SK-N-SH (cell line): ENCODE data around the gene ZNF229. TPM values are rescaled to one million over a fixed set of nuclear protein-coding genes. Genes with fewer than 3 reads are reported as not detected.

Experiments used
- CTCF ChIA-PET: fragments of 300-600, 350-600 bp; formaldehyde crosslinking; extraction: SDS; loops from one replicate; lab custom pipeline; 2021; lab: Yijun Ruan, JAX
- POLR2A ChIA-PET: fragments of 350-600 bp; sonication (Branson Sonifier 250); formaldehyde crosslinking; extraction: SDS; loops from one replicate; lab custom pipeline; 2020; ENCODE audit warnings: antibody characterized with exemption, inconsistent platforms; lab: Yijun Ruan, JAX
- DNase-seq: peaks from one replicate; pipeline ENCODE4 v3.0.0; 2012
- H2AFZ ChIP-seq: fragments of 200-600 bp; sonication (generic); 2 replicates; pipeline ENCODE4 v1.8.1; 2016; ENCODE audit warnings: antibody characterized with exemption, mild to moderate bottlenecking, low read depth
- H3F3A ChIP-seq: fragments of 200-600 bp; sonication (generic); replicated peaks from 2 replicates; pipeline ENCODE3; 2016; ENCODE audit warnings: antibody characterized with exemption, mild to moderate bottlenecking; ENCODE audit not compliant: insufficient read depth
- H3K27ac ChIP-seq, 2 experiments: fragments of 200-500 bp in 1 of 2; fragments of 200-600 bp in 1 of 2; sonication (Bioruptor generic) in 1 of 2; sonication (generic), shearing (Covaris generic) in 1 of 2; 2 replicates each; pipeline versions ENCODE4 v1.5.1 to v1.6.1; 2014 to 2016; ENCODE audit warnings: low read depth in 2 of 2, inconsistent platforms in 1 of 2, low read length in 1 of 2, mild to moderate bottlenecking in 1 of 2, mixed read lengths in 1 of 2
- H3K27me3 ChIP-seq: fragments of 200-600 bp; sonication (generic), shearing (Covaris generic); 2 replicates; pipeline ENCODE4 v1.6.1; 2016; ENCODE audit warnings: mixed run types; ENCODE audit not compliant: insufficient read depth
- H3K36me3 ChIP-seq, 2 experiments: fragments of 200-500 bp in 1 of 2; fragments of 200-600 bp in 1 of 2; sonication (Bioruptor generic) in 1 of 2; sonication (generic) in 1 of 2; replicated peaks in 1 of 2; 2 replicates each; pipeline versions ENCODE3 to v1.5.1; 2014 to 2016; ENCODE audit warnings: low read length in 1 of 2, mild to moderate bottlenecking in 1 of 2; ENCODE audit not compliant: insufficient read depth in 2 of 2, control insufficient read depth in 1 of 2
- H3K4me1 ChIP-seq, 2 experiments: fragments of 200-500 bp in 1 of 2; fragments of 200-600 bp in 1 of 2; sonication (Bioruptor generic) in 1 of 2; sonication (generic), shearing (Covaris generic) in 1 of 2; 2 replicates each; pipeline versions ENCODE4 v1.5.1 to v1.6.1; 2014 to 2016; ENCODE audit warnings: low read depth in 1 of 2, low read length in 1 of 2, mixed run types in 1 of 2; ENCODE audit not compliant: insufficient read depth in 2 of 2, control insufficient read depth in 1 of 2
- H3K4me2 ChIP-seq: fragments of 200-600 bp; sonication (generic), shearing (Covaris generic); 2 replicates; pipeline ENCODE4 v1.6.1; 2017; ENCODE audit warnings: mixed run types
- H3K4me3 ChIP-seq, 2 experiments: fragments of 200-500 bp in 1 of 2; fragments of 200-600 bp in 1 of 2; sonication (Bioruptor generic) in 1 of 2; sonication (generic), shearing (Covaris generic) in 1 of 2; 2 replicates each; pipeline versions ENCODE4 v1.5.1 to v1.8.1; 2014 to 2016; ENCODE audit warnings: low read depth in 2 of 2, inconsistent platforms in 1 of 2, low read length in 1 of 2, mild to moderate bottlenecking in 1 of 2, mixed read lengths in 1 of 2, moderate library complexity in 1 of 2
- H3K79me2 ChIP-seq: fragments of 200-600 bp; sonication (generic); 2 replicates; pipeline ENCODE4 v1.8.1; 2017; ENCODE audit warnings: mild to moderate bottlenecking; ENCODE audit not compliant: insufficient read depth
- H3K9ac ChIP-seq: fragments of 200-600 bp; sonication (generic); 2 replicates; pipeline ENCODE4 v1.6.1; 2017; ENCODE audit warnings: mixed run types
- H3K9me2 ChIP-seq: fragments of 200-600 bp; sonication (generic); 2 replicates; pipeline ENCODE4 v1.6.1; 2017; ENCODE audit warnings: mixed run types
- H3K9me3 ChIP-seq: fragments of 200-600 bp; sonication (generic); 2 replicates; pipeline ENCODE4 v1.6.1; 2017; ENCODE audit warnings: mixed run types, mild to moderate bottlenecking, moderate library complexity
- H4K20me1 ChIP-seq: fragments of 200-600 bp; sonication (generic); 2 replicates; pipeline ENCODE4 v1.6.1; 2017; ENCODE audit warnings: mild to moderate bottlenecking, mixed run types; ENCODE audit not compliant: insufficient read depth
- CHD2 ChIP-seq: fragments of 150-350 bp; IDR thresholded peaks from 2 replicates; pipeline ENCODE4 v1.6.1; 2018; ENCODE audit warnings: low read length; ENCODE audit not compliant: partially characterized antibody
- FOSL2 ChIP-seq: IDR thresholded peaks from 2 replicates; pipeline ENCODE4 v1.4.0; 2012; ENCODE audit warnings: low read depth, mild to moderate bottlenecking, moderate library complexity, borderline replicate concordance
- FOXJ3 ChIP-seq: sonication (generic); formaldehyde crosslinking; IDR thresholded peaks from 2 replicates; pipeline ENCODE4 v1.5.1; 2020; ENCODE audit warnings: mild to moderate bottlenecking, missing genetic modification reagents
- GATA2 ChIP-seq: sonication (generic); formaldehyde crosslinking; IDR thresholded peaks from 2 replicates; pipeline ENCODE4 v1.5.0; 2020; ENCODE audit warnings: mild to moderate bottlenecking, missing genetic modification reagents
- JUND ChIP-seq: IDR thresholded peaks from 2 replicates; pipeline ENCODE4 v1.4.0; 2012
- MEF2A ChIP-seq: IDR thresholded peaks from 2 replicates; pipeline ENCODE4 v1.4.0; 2012; ENCODE audit warnings: low read depth, borderline replicate concordance
- MXI1 ChIP-seq: IDR thresholded peaks from 2 replicates; pipeline ENCODE4 v1.6.1; 2012; ENCODE audit warnings: mild to moderate bottlenecking, low read depth, low read length, improper control_type of control experiment
- RAD21 ChIP-seq: IDR thresholded peaks from 2 replicates; pipeline ENCODE4 v1.6.1; 2012; ENCODE audit warnings: mild to moderate bottlenecking, low read length
- RCOR1 ChIP-seq: fragments of 150-350 bp; IDR thresholded peaks from 2 replicates; pipeline ENCODE4 v1.6.1; 2017; ENCODE audit warnings: antibody characterized with exemption, low read length
- RFX5 ChIP-seq: IDR thresholded peaks from 2 replicates; pipeline ENCODE4 v1.6.1; 2012; ENCODE audit warnings: mild to moderate bottlenecking, improper control_type of control experiment, low read length
- TEAD4 ChIP-seq: IDR thresholded peaks from 2 replicates; pipeline ENCODE4 v1.4.0; 2012; ENCODE audit warnings: mild to moderate bottlenecking, borderline replicate concordance; ENCODE audit not compliant: insufficient read depth
- YY1 ChIP-seq: IDR thresholded peaks from 2 replicates; pipeline ENCODE4 v1.4.0; 2012; ENCODE audit warnings: low read depth, mild to moderate bottlenecking
- WGBS: methylation state at CpG from one replicate; pipeline ENCODE4 v1.1.6; 2017; ENCODE audit warnings: low lambda C conversion rate; 5-methylcytosine and 5-hydroxymethylcytosine counted together
- polyA plus RNA-seq, 3 experiments: library from polyadenylated mRNA; depleted of rRNA; stranded (reverse); fragments of >200 nt; gene quantifications; 2 replicates each; pipeline ENCODE4 v1.2.3, GENCODE V29; 2012
- TF ChIP-seq, protein P1 (sequence below): IDR thresholded peaks from 2 replicates; pipeline ENCODE4; 2012
- TF ChIP-seq, protein P2 (sequence below): IDR thresholded peaks from 2 replicates; pipeline ENCODE4 v1.4.0; 2012; ENCODE audit warnings: low read depth, borderline replicate concordance
- TF ChIP-seq, protein P3 (sequence below): IDR thresholded peaks from 2 replicates; pipeline ENCODE4 v1.4.0; 2012; ENCODE audit warnings: low read depth
- TF ChIP-seq, protein P4 (sequence below): IDR thresholded peaks from 2 replicates; pipeline ENCODE4 v1.4.0; 2012; ENCODE audit warnings: low read depth, borderline replicate concordance

ZNF229 gene
- polyA plus RNA-seq, 1 of the 3 experiments (the other 2 are of a cell fraction) = 1.2 TPM

DNA sequence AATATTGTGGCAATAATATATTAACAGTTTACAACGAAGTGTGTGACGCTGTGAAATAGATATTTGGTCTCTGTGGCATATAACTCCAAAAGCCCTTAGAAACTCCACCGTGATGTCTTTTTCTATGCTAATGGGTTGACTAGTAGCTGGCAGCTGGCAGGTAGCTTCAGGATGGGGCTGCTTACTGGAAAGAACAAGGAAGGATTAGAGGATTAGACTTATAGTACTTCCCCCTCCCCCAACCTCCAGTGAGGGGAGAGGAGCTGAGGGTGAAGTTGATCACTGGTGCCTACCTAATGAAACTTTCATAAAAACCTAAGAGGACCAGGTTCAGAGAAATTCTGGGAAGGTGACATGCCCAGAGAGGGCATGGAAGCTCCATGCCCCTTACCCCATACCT lies 9.8 kb downstream of the ZNF229 start:
- Histone ChIP-seq H3K4me2 (no peak overlapping the region), H3K27ac (no peak overlapping the region), H4K20me1 (no peaks in the 10 kb centered on the region), H3K4me1 (no peaks in the 10 kb centered on the region), H3K79me2 (no peaks in the 10 kb centered on the region), H3F3A (no peaks in the 10 kb centered on the region), H2AFZ (no peak overlapping the region), H3K9ac (no peak overlapping the region), H3K9me2 (no peaks in the 10 kb centered on the region), H3K4me3 (no peak overlapping the region), H3K36me3 (peaks cover 0 to 3% of the 10 kb centered on the region in 2 experiments), H3K9me3 (no peaks in the 10 kb centered on the region), H3K27me3 (no peaks in the 10 kb centered on the region)
- ChIA-PET CTCF (no interaction called here), POLR2A (no interaction called here)
- DNase-seq = no peak
- TF ChIP-seq, protein P1, sequence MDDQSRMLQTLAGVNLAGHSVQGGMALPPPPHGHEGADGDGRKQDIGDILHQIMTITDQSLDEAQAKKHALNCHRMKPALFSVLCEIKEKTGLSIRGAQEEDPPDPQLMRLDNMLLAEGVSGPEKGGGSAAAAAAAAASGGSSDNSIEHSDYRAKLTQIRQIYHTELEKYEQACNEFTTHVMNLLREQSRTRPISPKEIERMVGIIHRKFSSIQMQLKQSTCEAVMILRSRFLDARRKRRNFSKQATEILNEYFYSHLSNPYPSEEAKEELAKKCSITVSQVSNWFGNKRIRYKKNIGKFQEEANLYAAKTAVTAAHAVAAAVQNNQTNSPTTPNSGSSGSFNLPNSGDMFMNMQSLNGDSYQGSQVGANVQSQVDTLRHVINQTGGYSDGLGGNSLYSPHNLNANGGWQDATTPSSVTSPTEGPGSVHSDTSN = no peak
- TF ChIP-seq RFX5 (no peak), FOXJ3 (CRISPR knock-in tag) (no peak), TEAD4 (no peak), FOSL2 (no peak)
- 76% methylated on average over 3 of the region's 3 CpGs for WGBS

DNA sequence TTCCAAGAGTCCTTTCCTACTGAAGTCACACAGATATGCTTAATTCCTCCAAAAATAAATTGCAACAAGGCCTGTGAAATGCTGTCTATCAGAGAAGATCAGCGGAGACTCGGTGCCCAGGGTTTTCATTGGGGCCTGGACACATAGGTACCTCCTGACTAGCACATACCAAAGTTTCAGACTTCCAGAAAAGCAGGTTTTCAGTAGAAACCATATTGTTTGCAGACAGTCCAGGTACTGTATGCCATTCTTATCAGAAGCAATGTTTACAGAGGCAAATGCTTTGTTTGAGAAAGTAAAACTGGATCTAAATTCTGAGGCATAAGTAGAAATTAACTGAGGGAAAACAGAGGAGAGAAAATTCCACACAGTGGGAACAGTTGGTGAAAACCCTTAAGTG lies 12.8 kb downstream of the ZNF229 start:
- ChIA-PET CTCF (no interaction called here), POLR2A (no interaction called here)
- no peak overlapping the region for H3K27ac ChIP-seq
- no peaks in the 10 kb centered on the region for H3K9me3 ChIP-seq
- no peaks in the 10 kb centered on the region for H3K79me2 ChIP-seq
- H3K4me3 ChIP-seq = no peak overlapping the region
- no peaks in the 10 kb centered on the region for H3K27me3 ChIP-seq
- H3K9me2 ChIP-seq = no peaks in the 10 kb centered on the region
- DNase-seq = no peak
- TF ChIP-seq CHD2 (no peak), TEAD4 (no peak), JUND (no peak), RCOR1 (no peak), RAD21 (no peak), MEF2A (no peak), MXI1 (no peak), RFX5 (no peak), GATA2 (CRISPR knock-in tag) (no peak), YY1 (no peak)
- TF ChIP-seq, protein P2, sequence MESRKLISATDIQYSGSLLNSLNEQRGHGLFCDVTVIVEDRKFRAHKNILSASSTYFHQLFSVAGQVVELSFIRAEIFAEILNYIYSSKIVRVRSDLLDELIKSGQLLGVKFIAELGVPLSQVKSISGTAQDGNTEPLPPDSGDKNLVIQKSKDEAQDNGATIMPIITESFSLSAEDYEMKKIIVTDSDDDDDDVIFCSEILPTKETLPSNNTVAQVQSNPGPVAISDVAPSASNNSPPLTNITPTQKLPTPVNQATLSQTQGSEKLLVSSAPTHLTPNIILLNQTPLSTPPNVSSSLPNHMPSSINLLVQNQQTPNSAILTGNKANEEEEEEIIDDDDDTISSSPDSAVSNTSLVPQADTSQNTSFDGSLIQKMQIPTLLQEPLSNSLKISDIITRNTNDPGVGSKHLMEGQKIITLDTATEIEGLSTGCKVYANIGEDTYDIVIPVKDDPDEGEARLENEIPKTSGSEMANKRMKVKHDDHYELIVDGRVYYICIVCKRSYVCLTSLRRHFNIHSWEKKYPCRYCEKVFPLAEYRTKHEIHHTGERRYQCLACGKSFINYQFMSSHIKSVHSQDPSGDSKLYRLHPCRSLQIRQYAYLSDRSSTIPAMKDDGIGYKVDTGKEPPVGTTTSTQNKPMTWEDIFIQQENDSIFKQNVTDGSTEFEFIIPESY = no peak
- TF ChIP-seq, protein P3, sequence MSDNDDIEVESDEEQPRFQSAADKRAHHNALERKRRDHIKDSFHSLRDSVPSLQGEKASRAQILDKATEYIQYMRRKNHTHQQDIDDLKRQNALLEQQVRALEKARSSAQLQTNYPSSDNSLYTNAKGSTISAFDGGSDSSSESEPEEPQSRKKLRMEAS = no peak
- TF ChIP-seq, protein P4, sequence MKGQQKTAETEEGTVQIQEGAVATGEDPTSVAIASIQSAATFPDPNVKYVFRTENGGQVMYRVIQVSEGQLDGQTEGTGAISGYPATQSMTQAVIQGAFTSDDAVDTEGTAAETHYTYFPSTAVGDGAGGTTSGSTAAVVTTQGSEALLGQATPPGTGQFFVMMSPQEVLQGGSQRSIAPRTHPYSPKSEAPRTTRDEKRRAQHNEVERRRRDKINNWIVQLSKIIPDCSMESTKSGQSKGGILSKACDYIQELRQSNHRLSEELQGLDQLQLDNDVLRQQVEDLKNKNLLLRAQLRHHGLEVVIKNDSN = no peak
- no peaks in the 10 kb centered on the region for H3K4me1 ChIP-seq
- H2AFZ ChIP-seq = no peak overlapping the region
- H4K20me1 ChIP-seq = no peaks in the 10 kb centered on the region
- H3K9ac ChIP-seq = no peak overlapping the region
- 77% methylated on average over 2 of the region's 2 CpGs for WGBS
- H3K4me2 ChIP-seq = no peak overlapping the region
- peaks cover 0 to 4% of the 10 kb centered on the region in 2 experiments for H3K36me3 ChIP-seq
- H3F3A ChIP-seq = no peaks in the 10 kb centered on the region
